ENCODE results near the gene ITGA11. TPM values are rescaled to one million over a fixed set of nuclear protein-coding genes. Genes with fewer than 3 reads are reported as not detected.

ITGA11 gene
- total and polyA plus RNA-seq, 2 of the 13 experiments (the other 11 are each of a cell fraction or from before 2014, with no cell fraction given), result not detected

DNA sequence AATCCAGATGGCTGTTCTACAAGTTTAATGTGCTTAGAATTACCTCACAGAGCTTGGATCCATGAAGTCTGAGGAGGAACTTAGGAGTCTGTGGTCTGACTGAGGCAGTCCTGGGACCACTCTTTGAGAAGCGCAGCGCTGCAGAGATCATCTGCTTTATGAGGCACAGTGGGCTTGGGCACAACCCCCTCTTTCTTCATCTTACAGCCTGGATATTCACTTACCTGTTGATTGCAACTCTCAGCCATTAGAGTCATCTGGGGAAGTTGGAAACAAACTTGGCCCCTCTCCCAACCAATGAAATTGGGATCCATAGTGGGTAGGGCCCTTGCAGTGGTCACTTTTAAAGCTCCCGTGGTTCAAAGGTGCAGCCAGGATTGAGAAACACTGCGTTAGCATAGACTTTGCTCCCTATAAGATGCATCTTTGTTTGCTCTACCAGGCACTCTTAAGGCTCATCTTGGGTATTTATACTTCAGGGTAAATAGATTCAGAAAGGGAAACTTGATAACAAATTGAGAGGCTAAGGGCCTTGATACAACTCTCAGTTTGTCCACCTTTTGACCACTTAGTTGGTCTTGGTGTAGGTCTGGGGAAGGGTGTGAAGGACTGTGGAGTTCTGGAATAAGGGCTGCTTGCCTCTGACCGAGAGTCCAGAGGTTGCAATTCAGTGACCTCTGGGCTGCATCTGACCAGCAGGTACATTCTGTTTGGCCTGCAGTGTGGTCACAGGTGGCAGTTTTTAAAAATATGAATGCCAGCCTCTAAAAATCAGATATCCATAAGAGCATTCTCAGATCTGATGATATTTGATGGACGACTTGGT lies 131.6 kb downstream of the ITGA11 start (continued):
- TF ChIP-seq ZNF143 (CRISPR knock-in tag; IDR thresholded peaks at IDR 0.05) (no peak), CHD4 (IDR thresholded peaks at IDR 0.05; ENCODE audit: borderline replicate concordance, low read length) (no peak; the same call in 1 of the 2 replicates), ZNF263 (CRISPR knock-in tag; IDR thresholded peaks at IDR 0.05) (no peak), MAF1 (CRISPR knock-in tag; IDR thresholded peaks at IDR 0.05; ENCODE audit: borderline replicate concordance) (no peak), ZFP41 (CRISPR knock-in tag; IDR thresholded peaks at IDR 0.05; ENCODE audit: borderline replicate concordance) (no peak), DNMT3B (CRISPR knock-in tag; conservative IDR thresholded peaks at IDR 0.05) (no peak), ZBTB49 (CRISPR knock-in tag; IDR thresholded peaks at IDR 0.05; ENCODE audit: borderline replicate concordance) (no peak), KAT2B (IDR thresholded peaks at IDR 0.05; ENCODE audit: borderline replicate concordance, low read depth, low read length) (no peak), MAX (IDR thresholded peaks at IDR 0.05) (no peak), ZNF17 (CRISPR knock-in tag; IDR thresholded peaks at IDR 0.05) (no peak), ZNF180 (CRISPR knock-in tag; IDR thresholded peaks at IDR 0.05; ENCODE audit: borderline replicate concordance, low read depth) (no peak), SMAD9 (CRISPR knock-in tag; IDR thresholded peaks at IDR 0.05) (no peak)
- TF ChIP-seq, protein P1, sequence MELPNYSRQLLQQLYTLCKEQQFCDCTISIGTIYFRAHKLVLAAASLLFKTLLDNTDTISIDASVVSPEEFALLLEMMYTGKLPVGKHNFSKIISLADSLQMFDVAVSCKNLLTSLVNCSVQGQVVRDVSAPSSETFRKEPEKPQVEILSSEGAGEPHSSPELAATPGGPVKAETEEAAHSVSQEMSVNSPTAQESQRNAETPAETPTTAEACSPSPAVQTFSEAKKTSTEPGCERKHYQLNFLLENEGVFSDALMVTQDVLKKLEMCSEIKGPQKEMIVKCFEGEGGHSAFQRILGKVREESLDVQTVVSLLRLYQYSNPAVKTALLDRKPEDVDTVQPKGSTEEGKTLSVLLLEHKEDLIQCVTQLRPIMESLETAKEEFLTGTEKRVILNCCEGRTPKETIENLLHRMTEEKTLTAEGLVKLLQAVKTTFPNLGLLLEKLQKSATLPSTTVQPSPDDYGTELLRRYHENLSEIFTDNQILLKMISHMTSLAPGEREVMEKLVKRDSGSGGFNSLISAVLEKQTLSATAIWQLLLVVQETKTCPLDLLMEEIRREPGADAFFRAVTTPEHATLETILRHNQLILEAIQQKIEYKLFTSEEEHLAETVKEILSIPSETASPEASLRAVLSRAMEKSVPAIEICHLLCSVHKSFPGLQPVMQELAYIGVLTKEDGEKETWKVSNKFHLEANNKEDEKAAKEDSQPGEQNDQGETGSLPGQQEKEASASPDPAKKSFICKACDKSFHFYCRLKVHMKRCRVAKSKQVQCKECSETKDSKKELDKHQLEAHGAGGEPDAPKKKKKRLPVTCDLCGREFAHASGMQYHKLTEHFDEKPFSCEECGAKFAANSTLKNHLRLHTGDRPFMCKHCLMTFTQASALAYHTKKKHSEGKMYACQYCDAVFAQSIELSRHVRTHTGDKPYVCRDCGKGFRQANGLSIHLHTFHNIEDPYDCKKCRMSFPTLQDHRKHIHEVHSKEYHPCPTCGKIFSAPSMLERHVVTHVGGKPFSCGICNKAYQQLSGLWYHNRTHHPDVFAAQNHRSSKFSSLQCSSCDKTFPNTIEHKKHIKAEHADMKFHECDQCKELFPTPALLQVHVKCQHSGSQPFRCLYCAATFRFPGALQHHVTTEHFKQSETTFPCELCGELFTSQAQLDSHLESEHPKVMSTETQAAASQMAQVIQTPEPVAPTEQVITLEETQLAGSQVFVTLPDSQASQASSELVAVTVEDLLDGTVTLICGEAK (IDR thresholded peaks at IDR 0.05), result no peak
- TF ChIP-seq, protein P1 (CRISPR knock-in tag; IDR thresholded peaks at IDR 0.05), result no peak
- TF ChIP-seq, protein P2, sequence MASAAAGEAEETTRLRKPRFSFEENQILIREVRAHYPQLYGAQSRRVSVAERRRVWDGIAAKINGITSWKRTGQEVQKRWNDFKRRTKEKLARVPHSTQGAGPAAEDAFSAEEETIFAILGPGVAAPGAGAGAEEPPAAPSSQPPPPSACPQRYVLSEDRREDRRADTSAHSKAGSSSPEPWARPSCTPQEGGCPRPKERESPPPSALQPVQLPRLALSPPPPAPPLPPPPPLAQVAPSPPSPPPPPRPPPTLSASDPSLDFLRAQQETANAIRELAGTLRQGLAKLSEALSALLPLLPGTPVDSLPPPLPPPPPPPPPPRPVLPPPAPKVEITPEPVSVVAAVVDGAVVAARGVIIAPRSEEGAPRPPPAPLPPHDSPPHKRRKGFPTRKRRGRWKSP (CRISPR knock-in tag; IDR thresholded peaks at IDR 0.05), result no peak
